Midbrain (tissue), 1 donor: ENCODE results near the gene IMPDH2.
"Not testable (repeated sequence)": the region's sequence is repeated elsewhere in the genome, so short reads cannot be mapped to it uniquely, and the experiment has no call there.

Experiments used
- DNase-seq: peaks from one replicate; lab custom pipeline; 2025; lab: John Stamatoyannopoulos, UW

IMPDH2 gene

DNA sequence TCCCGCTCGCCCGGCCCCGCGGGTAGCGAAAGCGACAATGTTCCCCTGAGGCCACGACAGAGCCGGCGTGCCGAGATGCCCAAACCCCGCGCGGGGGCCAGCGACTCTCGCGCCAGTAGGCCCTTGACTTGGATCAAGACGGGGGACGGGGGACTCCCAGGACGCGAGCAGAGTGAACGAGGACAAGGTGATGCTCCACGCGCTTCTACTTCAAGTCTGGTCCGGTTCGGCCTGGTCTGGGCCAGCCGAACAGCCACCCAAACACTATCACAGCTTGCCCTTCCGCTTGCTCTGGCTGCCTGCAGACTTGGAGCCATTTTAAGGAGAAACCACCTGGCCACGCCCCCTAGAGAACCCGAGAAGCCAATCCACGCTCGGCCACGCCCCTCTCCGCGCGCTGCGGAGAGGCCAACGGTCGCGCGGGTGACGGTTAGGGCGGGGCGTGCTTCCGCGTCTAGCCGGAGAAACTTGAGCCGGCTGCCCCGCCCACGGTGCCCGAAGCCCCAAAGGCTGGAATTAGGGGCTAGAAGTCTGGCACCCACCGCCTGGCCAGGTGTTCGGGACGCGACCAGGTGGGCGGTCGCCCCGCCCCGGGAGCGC is 7.9 kb downstream of the IMPDH2 start:
- peak; percentile 98 for DNase-seq

DNA sequence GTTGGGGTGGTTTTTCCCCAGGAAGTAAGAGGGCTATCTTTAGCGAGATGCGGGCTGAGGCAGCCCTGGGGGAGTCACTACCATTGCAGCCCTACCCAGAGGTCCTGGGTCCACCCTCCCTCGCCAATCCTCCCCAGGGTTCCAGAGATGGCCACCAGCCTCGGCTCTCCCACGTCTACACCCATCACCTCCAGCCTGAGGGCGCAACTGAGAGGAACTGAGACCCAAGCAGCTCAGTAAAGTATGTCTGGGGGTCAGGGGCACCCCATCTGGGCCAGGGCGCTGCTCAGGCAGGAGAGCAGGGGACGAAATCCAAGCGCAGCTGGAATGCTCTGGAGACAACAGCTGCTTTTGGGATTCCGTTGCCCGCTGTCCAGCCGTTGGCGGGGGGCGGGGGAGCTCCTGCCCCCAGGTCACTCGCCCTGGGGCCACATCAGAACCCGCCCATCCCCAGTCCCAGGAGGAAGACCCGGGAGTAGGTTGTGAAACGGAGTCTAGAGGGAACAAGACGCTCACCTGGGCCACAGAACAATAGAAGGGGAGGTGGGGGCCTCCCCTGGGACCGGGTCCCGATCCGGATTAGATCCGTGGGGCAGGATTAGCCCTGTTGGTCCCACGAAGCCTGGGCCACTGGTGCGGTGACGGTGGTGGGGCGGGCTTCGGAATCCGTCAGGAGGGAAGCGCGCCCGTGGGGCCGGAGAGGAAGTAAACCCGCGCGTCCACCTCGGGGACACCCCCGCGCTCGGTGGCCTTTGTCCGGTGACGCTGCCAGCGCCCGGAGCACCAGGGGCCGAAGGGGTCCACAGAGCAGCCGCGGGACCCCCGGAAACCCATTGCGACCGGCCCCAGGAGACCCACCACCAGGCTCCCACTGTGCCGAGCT is 8.6 kb downstream of the IMPDH2 start:
- no peak for DNase-seq

DNA sequence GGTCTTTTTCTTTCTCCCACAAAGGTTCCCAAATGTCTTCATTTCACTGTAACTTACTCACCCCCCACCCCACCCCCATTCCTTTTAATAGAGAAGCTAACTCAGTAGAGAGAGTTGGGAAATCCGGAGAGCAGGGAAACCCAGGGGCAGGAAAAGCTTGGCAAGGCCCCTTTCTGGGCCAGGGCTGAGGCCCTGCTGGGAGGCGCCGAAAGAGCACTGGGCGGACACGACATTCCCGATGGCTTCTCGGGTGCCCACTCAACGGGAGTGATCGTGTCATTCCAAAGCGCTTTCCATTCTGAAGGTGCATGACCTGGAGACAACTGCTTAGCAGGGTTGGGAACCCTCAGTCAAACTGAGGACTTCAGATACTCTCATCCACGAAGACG is 9.3 kb downstream of the IMPDH2 start:
- DNase-seq = no peak

DNA sequence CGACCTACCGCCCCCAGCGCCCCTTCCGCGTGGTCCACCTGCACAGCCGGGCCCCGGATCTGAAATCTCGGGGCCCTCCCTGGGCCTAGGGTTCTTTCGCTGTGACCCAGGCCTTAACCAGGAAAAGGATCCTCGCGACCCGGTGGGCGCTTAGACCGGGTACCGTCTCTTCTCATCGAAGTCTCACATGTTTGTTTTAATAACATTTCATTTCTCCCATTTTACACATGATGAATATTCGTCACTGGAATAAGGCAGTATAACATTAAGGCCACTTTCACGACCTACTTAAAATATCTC is 10.5 kb downstream of the IMPDH2 start:
- no peak for DNase-seq

DNA sequence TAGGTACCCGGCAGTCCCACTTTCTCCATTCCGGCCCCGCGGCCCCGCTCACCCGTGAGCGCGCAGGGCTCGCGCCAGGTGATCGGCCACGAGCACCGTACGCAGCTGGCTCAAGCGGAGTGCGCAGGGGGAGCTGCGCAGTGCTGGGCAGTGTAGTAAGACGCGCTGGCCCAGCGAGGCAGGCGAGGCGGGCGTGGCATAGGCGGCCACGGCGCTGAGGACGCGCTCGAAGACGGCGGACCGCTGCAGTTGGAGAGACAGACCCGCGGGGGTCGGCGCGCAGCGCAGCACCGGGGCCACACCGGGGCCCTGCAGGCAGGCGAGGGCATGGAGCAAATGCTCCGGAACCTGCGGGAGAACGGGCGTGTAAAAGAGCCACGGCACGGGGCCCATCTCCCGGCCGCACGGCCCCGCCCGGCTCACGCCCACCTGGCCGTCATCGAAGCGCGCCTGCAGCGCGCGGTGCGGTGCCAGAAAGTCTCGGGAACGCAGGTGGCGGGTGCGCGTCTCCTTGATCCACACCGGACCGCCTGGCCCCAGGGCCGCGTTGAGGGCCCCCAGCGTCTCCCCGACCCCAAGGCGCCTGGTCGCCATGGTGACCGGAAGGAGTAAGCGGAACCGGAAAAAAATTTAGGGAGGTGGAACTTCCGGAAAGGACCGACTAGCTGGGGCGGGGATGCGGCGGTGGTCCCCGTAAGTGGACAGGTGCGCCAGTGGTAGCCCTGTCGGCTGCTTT is 11.1 kb downstream of the IMPDH2 start, which contains the start of gene DALRD3:
TSS of gene DALRD3 (minus strand) at position 610 of the 736 bp plus-strand sequence. CDS start at position 594, 16 bp downstream.
- DNase-seq = peak; percentile 78

DNA sequence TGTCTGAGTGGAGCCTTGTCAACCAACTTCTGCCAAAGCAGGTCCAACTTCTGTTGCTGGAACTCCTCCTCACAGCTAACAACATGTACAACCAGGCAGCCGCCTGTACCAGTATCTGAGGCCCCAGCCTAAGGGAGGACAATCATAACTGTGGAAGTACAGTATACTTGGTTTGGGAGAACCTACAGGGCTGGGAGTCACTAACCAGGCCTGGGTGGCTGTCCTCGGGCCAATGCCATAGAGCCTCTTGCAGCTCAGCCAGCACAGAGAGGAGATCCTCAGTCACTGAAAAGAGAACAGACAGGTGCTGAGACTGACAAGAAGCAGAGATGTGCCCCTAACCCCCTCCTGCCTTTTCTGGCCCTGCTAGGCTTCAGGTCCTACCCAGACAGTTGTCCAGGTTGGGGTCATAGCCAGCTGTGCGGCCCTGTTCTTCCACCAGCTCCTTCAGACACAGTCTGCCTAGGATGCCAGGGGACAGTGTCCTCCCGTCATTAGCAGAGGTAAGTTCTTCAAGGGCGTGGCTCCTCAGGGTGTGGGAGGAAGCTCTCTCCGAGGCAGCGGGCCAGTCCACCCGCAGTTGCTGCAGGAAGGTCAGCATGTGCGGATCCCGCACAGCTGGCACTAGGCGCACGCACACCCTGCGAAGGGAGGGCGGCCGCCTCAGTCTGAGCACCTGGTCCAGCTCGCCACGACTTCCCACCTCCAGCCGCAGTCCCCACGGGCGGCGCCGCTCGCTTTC is 11.8 kb downstream of the IMPDH2 start:
- DNase-seq = no peak

DNA sequence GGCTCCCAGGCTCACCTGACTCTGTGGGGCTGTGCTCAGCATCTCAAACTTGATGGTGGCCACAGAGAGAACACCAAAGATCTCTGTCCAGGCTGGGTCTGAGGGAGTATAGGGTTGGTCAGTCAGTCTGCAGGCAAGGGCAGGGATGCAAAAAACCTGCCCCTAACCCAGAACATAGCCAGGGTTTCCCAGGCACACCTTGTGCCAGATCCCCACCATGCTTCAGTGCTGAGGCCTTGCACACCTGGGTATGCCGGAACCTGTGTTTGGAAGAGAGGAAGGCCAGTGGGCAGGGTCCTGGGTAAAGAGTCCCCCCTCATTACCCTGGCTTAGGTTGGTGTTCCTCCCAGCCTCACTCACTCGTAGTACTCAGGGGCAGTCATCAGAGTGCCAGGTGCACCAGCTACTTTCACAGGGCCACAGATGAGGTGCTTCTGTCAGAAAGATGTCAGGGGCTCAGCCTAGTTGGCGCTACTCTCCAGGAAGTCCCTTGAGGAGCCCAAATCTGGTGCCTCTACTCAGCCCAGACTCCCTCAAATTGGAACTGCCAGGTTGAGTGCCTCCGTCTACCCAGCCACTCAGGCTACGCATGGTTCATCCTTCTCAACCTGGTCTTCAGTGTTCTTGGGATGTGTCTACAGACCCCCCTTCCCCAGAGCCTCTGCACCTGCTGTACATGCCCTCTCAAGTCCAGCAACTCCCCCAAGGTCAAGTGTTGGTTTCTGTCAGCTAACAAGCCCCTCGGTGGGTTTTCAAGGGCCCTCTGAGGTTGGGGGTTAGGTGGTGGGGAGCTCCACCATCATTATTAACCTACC is 12.6 kb downstream of the IMPDH2 start:
- DNase-seq = no peak

DNA sequence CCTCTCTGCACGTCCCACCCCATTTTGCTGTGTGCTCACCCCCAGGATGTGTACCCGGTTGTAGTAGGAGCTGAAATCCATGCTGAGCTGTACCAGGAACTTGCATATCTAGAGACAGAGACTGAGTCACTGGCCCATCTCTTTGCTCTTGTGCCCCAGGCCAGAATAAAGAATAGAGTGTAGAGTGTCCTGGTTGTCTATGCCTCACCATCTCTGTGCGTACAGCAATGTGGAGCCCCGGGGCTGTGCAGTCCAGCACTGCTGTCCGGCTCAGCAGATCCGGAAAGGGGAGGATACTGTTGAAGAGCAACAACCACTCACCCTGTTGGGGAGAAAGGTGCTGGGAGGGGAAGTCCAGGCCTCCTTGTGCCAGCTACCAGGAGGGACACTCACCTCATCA is 13.4 kb downstream of the IMPDH2 start:
- no peak for DNase-seq

DNA sequence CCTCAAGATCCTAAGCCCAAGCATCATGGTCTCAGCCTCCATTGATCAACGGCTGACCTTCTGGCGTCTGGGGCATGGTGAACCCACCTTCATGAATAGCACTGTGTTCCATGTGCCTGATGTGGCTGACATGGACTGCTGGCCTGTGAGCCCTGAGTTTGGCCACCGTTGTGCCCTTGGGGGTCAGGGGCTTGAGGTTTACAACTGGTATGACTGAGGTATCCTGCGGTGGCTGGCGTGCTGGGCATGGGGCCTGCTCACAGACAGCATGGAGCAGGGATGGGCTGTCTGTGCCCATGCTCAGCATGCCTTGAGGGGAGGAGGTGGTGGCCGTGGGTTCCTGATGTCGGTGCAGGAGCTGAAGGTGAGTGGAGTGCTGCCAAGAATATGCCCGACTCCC is 14.1 kb downstream of the IMPDH2 start:
- no peak for DNase-seq

DNA sequence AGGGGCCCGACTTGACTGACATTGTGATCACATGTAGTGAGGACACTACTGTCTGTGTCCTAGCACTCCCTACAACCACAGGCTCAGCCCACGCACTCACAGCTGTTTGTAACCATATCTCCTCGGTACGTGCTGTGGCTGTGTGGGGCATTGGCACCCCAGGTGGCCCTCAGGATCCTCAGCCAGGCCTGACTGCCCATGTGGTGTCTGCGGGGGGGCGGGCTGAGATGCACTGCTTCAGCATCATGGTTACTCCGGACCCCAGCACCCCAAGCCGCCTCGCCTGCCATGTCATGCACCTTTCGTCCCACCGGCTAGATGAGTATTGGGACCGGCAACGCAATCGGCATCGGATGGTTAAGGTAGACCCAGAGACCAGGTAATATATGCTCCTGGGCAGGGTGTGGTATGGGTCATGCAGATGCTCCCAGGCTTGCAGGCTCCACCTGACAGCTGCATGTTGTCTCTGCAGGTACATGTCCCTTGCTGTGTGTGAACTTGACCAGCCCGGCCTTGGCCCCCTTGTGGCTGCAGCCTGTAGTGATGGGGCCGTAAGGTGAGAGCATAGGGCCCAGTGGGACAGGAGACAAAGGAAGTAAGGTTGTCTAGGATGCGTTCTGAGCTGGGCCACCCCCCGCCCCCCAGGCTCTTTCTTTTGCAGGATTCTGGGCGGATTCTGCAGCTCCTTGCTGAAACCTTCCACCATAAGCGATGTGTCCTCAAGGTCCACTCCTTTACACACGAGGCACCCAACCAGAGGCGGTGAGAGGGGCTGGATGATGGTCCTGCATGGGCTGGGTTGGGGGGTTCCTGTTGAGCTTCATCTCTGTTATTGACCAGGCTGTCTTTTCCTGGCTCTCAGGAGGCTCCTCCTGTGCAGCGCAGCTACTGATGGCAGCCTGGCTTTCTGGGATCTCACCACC is 15.2 kb downstream of the IMPDH2 start:
- no peak for DNase-seq

DNA sequence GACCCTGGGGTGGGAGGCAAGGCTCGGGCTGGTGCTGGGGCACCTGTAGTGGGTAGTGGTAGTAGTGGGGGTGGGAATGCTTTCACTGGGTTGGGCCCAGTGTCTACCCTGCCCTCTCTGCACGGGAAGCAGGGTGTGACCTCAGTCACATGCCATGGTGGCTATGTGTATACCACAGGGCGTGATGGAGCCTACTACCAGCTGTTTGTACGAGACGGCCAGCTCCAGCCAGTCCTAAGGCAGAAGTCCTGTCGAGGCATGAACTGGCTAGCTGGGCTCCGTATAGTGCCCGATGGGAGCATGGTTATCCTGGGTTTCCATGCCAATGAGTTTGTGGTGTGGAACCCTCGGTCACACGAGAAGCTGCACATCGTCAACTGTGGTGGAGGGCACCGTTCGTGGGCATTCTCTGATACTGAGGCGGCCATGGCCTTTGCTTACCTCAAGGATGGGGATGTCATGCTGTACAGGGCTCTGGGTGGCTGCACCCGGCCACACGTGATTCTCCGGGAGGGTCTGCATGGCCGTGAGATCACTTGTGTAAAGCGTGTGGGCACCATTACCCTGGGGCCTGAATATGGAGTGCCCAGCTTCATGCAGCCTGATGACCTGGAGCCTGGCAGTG is 16.0 kb downstream of the IMPDH2 start:
- DNase-seq = no peak

DNA sequence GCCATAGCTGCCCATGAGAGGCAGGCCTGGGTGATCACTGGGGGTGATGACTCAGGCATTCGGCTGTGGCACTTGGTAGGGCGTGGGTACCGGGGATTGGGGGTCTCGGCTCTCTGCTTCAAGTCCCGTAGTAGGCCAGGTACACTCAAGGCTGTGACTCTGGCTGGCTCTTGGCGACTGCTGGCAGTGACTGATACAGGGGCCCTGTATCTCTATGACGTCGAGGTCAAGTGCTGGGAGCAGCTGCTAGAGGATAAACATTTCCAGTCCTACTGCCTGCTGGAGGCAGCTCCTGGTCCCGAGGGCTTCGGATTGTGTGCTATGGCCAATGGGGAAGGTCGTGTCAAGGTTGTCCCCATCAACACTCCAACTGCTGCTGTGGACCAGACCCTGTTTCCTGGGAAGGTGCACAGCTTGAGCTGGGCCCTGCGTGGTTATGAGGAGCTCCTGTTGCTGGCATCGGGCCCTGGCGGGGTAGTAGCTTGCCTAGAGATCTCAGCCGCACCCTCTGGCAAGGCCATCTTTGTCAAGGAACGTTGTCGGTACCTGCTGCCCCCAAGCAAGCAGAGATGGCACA is 16.7 kb downstream of the IMPDH2 start:
- no peak for DNase-seq

DNA sequence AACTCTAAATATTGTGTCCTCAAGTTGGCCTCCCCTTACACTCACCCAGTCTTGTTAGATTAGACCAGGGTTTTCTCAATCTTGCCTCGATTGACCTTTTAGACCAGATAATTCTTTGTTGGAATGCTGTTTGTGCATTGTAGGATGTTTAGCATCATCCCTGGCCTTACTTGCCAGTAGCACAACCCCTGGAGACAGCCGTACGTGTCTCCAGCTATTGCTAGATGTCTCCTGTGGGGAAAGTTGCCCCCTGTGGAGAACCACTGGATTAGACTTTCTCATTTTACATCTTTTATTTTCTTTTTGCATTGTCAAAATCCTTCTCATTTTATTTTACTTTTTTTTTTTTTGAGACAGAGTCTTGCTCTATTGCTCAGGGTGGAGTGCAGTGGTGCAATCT is 19.8 kb downstream of the IMPDH2 start:
- DNase-seq = no peak

DNA sequence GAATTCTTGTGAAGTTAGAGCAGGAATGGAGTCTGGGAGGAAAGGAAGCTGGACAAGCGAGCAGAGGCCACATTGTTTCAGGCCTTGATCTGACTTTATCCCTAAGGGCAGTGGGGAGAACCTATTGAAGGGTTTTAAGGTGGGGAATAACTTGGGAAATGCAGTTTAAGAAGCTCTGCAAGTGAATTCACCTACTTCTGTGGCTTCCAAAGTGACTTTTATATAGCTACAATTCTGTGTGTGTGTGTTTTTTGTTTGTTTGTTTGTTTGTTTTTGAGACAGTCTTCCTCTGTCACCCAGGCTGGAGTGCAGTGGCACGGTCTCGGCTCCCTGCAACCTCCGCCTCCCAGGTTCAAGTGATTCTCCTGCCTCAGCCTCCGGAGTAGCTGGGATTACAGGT is 20.6 kb downstream of the IMPDH2 start:
- not testable (repeated sequence) for DNase-seq

DNA sequence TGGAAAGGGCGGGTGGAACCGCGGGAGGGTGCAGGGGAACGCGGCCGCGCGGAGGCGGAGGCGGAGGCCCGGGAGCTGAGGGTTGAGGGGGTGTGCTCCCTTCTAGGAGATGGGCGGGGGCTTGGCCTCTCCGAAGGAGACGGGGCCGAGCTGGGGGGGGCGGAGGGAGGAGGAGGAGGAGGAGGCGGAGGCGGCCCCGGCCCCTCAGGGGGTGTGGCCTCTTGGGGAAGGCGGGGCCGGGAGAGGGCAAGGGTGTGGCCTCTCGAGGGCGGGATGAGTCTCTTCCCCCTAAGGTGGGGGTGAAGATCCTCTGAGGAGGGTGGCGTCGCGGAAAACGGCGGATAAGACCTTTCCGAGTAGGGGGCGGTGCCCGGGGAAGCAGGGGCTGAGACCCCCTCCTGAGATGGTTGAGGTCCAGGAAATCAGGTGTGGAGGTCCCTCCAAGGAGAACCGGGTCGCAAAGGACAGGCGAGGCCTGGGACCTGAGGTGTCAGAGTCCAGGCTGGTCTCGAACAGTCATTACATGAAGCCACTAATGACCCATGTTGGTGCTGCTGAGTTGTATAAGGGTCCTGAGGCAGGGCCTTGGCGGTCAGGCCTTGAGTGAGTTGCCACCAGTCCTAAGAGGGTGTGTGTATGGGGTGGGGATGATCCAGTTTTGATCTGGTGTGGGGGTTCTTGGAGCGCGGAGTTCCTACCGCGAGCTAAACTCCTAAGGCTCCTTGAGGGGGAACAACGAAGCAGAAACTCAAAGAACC is 21.2 kb downstream of the IMPDH2 start:
- DNase-seq = peak; percentile 64

DNA sequence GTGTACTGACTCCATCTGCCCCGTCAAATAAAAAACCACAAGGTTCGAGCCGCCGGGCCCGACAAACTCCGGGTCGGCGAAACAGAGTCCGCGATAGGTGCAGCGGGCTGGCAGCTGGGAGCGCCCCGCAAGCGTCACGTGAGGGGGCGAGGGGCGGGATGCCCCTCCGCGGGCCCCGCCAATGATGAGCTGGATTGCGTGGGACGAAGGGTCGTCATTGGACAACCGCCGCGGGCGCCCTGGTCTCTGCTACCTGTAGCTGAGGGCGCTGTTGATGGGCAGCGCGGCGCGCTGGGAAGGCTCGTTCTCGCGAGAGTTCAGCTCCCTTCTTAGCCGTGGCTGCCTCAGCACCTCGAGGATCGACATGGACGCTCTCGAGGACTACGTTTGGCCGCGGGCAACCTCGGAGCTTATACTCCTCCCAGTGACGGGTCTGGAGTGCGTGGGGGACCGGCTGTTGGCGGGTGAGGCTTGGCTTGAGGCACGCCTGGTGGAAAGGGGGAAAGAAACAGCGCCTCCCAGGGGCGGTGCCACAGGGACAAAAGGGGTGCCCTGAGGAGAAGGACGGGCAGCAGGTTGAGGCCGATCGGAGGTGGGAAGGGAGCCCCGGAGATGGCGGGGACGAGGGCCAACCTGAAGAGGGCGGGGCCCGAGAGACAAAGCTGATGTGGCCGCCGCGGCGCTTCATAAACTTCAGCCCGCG is 22.0 kb downstream of the IMPDH2 start, which contains the start of gene WDR6:
TSS of gene WDR6 (plus strand) at position 324 of the 703 bp plus-strand sequence. CDS start at position 365, 41 bp downstream.
- DNase-seq = peak; percentile 94

DNA sequence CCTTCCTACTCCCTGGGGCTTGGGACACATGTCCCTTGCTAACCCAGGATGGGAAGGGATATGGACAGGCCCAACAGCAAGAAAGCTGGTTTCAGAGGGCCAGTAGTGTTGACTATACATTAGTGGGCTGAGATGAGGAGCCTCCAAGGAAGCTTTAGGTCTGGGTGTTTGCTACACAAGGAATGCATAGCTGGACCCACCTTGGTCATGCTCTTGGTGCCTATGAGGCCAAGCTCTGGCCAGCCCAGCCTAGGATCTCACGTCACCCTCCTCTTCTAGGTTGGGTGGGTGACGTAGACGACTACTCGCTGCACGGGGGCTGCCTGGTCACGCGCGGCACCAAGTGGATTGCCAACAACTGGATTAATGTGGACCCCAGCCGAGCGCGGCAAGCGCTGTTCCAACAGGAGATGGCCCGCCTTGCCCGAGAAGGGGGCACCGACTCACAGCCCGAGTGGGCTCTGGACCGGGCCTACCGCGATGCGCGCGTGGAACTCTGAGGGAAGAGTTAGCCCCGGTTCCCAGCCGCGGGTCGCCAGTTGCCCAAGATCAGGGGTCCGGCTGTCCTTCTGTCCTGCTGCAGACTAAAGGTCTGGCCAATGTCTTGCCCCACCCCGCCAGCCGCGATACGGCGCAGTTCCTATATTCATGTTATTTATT is 22.7 kb downstream of the IMPDH2 start:
- DNase-seq = peak; percentile 30
